GM23338 (cell line): ENCODE measurements around the gene BANP. TPM values are rescaled to one million over a fixed set of nuclear protein-coding genes. Genes with fewer than 3 reads are reported as not detected.
"Not testable (repeated sequence)": the region's sequence is repeated elsewhere in the genome, so short reads cannot be mapped to it uniquely, and the experiment has no call there.

Experiments
- ATAC-seq: fragments of 200-7000 bp; cut with Tn5 transposase; 3 replicates; pipeline ENCODE4 v1.9.1; 2020
- DNase-seq: peaks from one replicate; pipeline ENCODE4 v3.0.0-alpha.2; 2015; ENCODE audit warnings: low spot score
- H2AFZ ChIP-seq: fragments of 200-600 bp; sonication (generic); 2 replicates; pipeline ENCODE4 v1.8.0; 2016; ENCODE audit warnings: antibody characterized with exemption, mild to moderate bottlenecking, moderate library complexity
- H3F3A ChIP-seq: fragments of 200-600 bp; sonication (generic); replicated peaks from 2 replicates; pipeline ENCODE4 v1.8.0; 2017; ENCODE audit warnings: antibody characterized with exemption, mixed run types, low read depth
- H3K27ac ChIP-seq: fragments of 200-600 bp; sonication (generic); 2 replicates; pipeline ENCODE4 v1.6.1; 2016; ENCODE audit warnings: low read depth
- H3K27me3 ChIP-seq: fragments of 200-600 bp; sonication (generic); 2 replicates; pipeline ENCODE4 v1.8.0; 2016; ENCODE audit warnings: mild to moderate bottlenecking, mixed run types, moderate library complexity; ENCODE audit not compliant: insufficient read depth
- H3K36me3 ChIP-seq: fragments of 200-600 bp; sonication (generic); 2 replicates; pipeline ENCODE4 v1.8.0; 2016; ENCODE audit warnings: mild to moderate bottlenecking; ENCODE audit not compliant: insufficient read depth
- H3K4me1 ChIP-seq: fragments of 200-600 bp; sonication (generic); 2 replicates; pipeline ENCODE4 v1.8.0; 2016; ENCODE audit warnings: mild to moderate bottlenecking, moderate library complexity; ENCODE audit not compliant: insufficient read depth
- H3K4me2 ChIP-seq: fragments of 200-600 bp; sonication (generic); 2 replicates; pipeline ENCODE4 v1.7.1; 2017; ENCODE audit warnings: mixed run types
- H3K4me3 ChIP-seq: fragments of 200-600 bp; sonication (generic); 2 replicates; pipeline ENCODE4 v1.6.1; 2016; ENCODE audit warnings: mixed run types
- H3K79me2 ChIP-seq: fragments of 200-600 bp; sonication (generic); replicated peaks from 2 replicates; pipeline ENCODE4 v1.8.0; 2017; ENCODE audit warnings: mild to moderate bottlenecking; ENCODE audit not compliant: insufficient read depth
- H3K9me2 ChIP-seq: fragments of 200-600 bp; sonication (generic); 2 replicates; pipeline ENCODE4 v1.8.0; 2017; ENCODE audit not compliant: insufficient read depth
- H4K20me1 ChIP-seq: fragments of 200-600 bp; sonication (generic); replicated peaks from 2 replicates; pipeline ENCODE4 v1.8.0; 2017; ENCODE audit warnings: mild to moderate bottlenecking; ENCODE audit not compliant: insufficient read depth
- H3K27ac Mint-ChIP-seq: 2 replicates; pipeline ENCODE4 v1.8.0; 2020; ENCODE audit warnings: inconsistent platforms, mild to moderate bottlenecking, moderate library complexity, mixed read lengths
- H3K27me3 Mint-ChIP-seq: 3 replicates; pipeline ENCODE4 v1.8.0; 2022; ENCODE audit warnings: low read depth, mild to moderate bottlenecking, moderate library complexity, mixed read lengths, inconsistent platforms; ENCODE audit not compliant: insufficient read depth, poor library complexity
- H3K36me3 Mint-ChIP-seq: 3 replicates; pipeline ENCODE4 v1.8.0; 2021; ENCODE audit warnings: low read depth, mild to moderate bottlenecking, inconsistent platforms, moderate library complexity, mixed read lengths
- H3K4me1 Mint-ChIP-seq: 3 replicates; pipeline ENCODE4 v1.8.0; 2020; ENCODE audit warnings: mild to moderate bottlenecking, inconsistent platforms, mixed read lengths
- H3K4me3 Mint-ChIP-seq: 3 replicates; pipeline ENCODE4 v1.8.0; 2021; ENCODE audit warnings: moderate library complexity, mild to moderate bottlenecking, inconsistent platforms, mixed read lengths
- H3K9me3 Mint-ChIP-seq: 3 replicates; pipeline ENCODE4 v1.8.0; 2020; ENCODE audit warnings: moderate library complexity, mild to moderate bottlenecking, inconsistent platforms, mixed read lengths
- CREB1 ChIP-seq: fragments of 250-450 bp; sonication (Bioruptor Pico); IDR thresholded peaks from 2 replicates; pipeline ENCODE4 v1.5.0; 2020; ENCODE audit warnings: low read depth, mild to moderate bottlenecking, moderate library complexity
- EZH2phosphoT487 ChIP-seq: fragments of 200-600 bp; sonication (generic); IDR thresholded peaks from one replicate; pipeline ENCODE4 v1.8.1; 2018; ENCODE audit warnings: antibody characterized with exemption; ENCODE audit not compliant: unreplicated experiment
- JUNB ChIP-seq: IDR thresholded peaks from one replicate; pipeline ENCODE4 v1.6.1; 2016; ENCODE audit warnings: antibody characterized with exemption; ENCODE audit not compliant: unreplicated experiment
- NANOG ChIP-seq: IDR thresholded peaks from 2 replicates; pipeline ENCODE4 v1.6.1; 2016; ENCODE audit warnings: antibody characterized with exemption, borderline replicate concordance
- POLR2AphosphoS5 ChIP-seq: IDR thresholded peaks from 2 replicates; pipeline ENCODE4 v1.6.1; 2016; ENCODE audit warnings: antibody characterized with exemption, low read depth
- ZNF114 ChIP-seq: fragments of 250-450 bp; sonication (Bioruptor Pico); IDR thresholded peaks from 2 replicates; pipeline ENCODE4 v1.5.0; 2020; ENCODE audit warnings: mild to moderate bottlenecking, moderate library complexity
- polyA plus RNA-seq: library from polyadenylated mRNA; unstranded; fragments of >200 nt; fragmentation: Nextera tagmentation; extraction: Ambion mirVana; gene quantifications from 2 replicates; pipeline ENCODE4 v1.2.1, GENCODE V29; 2016
- total RNA-seq: library from RNA; depleted of rRNA; stranded (reverse); fragments of >200 nt; shearing (Covaris generic); gene quantifications from 2 replicates; pipeline ENCODE4 v1.2.3, GENCODE V29; 2014
- TF ChIP-seq, protein P1 (sequence below): fragments of 250-450 bp; sonication (Bioruptor Pico); IDR thresholded peaks from 2 replicates; pipeline ENCODE4 v1.5.0; 2020; ENCODE audit warnings: mild to moderate bottlenecking, moderate library complexity
- TF ChIP-seq, protein P2 (sequence below): IDR thresholded peaks from 2 replicates; pipeline ENCODE4 v1.6.1; 2016; ENCODE audit warnings: antibody characterized with exemption
- TF ChIP-seq, protein P3 (sequence below), 2 experiments: fragments of 200-600 bp in 1 of 2; sonication (generic) in 1 of 2; conservative IDR thresholded peaks; 2 replicates each; pipeline versions ENCODE4 v1.5.1 to v1.6.1; 2016 to 2017; ENCODE audit warnings: antibody characterized with exemption in 2 of 2, low read depth in 2 of 2, mild to moderate bottlenecking in 2 of 2, moderate library complexity in 1 of 2

The BANP gene
- total and polyA plus RNA-seq, 2 experiments from 2014 or later, result 22.3 to 48.0 TPM

DNA sequence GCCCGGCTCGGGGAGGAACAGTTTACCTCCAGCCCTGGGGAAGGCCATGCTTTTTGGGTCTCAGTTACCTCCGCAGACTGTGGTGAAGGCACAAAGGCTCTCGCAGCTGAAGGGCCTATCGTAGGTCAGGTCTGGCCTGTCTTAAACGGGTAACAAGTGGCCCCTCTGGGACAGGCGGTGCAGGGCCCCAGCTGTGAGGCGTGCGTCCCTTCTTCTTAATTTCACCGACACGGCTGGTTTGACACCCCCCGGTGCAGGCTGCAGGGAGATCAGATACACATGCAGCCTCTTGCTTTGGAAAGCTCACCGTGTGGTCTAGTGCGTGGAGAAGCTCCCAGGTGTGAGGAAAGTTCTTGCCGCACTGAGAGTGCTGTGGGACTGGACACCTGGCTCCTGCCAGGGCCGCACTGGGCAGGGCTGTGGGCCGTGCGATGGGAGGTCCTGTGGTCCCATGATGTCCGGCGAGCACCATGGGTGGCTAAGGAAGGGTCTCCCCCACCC, 162.4 kb downstream of the BANP start (continued):
- TF ChIP-seq, protein P1, sequence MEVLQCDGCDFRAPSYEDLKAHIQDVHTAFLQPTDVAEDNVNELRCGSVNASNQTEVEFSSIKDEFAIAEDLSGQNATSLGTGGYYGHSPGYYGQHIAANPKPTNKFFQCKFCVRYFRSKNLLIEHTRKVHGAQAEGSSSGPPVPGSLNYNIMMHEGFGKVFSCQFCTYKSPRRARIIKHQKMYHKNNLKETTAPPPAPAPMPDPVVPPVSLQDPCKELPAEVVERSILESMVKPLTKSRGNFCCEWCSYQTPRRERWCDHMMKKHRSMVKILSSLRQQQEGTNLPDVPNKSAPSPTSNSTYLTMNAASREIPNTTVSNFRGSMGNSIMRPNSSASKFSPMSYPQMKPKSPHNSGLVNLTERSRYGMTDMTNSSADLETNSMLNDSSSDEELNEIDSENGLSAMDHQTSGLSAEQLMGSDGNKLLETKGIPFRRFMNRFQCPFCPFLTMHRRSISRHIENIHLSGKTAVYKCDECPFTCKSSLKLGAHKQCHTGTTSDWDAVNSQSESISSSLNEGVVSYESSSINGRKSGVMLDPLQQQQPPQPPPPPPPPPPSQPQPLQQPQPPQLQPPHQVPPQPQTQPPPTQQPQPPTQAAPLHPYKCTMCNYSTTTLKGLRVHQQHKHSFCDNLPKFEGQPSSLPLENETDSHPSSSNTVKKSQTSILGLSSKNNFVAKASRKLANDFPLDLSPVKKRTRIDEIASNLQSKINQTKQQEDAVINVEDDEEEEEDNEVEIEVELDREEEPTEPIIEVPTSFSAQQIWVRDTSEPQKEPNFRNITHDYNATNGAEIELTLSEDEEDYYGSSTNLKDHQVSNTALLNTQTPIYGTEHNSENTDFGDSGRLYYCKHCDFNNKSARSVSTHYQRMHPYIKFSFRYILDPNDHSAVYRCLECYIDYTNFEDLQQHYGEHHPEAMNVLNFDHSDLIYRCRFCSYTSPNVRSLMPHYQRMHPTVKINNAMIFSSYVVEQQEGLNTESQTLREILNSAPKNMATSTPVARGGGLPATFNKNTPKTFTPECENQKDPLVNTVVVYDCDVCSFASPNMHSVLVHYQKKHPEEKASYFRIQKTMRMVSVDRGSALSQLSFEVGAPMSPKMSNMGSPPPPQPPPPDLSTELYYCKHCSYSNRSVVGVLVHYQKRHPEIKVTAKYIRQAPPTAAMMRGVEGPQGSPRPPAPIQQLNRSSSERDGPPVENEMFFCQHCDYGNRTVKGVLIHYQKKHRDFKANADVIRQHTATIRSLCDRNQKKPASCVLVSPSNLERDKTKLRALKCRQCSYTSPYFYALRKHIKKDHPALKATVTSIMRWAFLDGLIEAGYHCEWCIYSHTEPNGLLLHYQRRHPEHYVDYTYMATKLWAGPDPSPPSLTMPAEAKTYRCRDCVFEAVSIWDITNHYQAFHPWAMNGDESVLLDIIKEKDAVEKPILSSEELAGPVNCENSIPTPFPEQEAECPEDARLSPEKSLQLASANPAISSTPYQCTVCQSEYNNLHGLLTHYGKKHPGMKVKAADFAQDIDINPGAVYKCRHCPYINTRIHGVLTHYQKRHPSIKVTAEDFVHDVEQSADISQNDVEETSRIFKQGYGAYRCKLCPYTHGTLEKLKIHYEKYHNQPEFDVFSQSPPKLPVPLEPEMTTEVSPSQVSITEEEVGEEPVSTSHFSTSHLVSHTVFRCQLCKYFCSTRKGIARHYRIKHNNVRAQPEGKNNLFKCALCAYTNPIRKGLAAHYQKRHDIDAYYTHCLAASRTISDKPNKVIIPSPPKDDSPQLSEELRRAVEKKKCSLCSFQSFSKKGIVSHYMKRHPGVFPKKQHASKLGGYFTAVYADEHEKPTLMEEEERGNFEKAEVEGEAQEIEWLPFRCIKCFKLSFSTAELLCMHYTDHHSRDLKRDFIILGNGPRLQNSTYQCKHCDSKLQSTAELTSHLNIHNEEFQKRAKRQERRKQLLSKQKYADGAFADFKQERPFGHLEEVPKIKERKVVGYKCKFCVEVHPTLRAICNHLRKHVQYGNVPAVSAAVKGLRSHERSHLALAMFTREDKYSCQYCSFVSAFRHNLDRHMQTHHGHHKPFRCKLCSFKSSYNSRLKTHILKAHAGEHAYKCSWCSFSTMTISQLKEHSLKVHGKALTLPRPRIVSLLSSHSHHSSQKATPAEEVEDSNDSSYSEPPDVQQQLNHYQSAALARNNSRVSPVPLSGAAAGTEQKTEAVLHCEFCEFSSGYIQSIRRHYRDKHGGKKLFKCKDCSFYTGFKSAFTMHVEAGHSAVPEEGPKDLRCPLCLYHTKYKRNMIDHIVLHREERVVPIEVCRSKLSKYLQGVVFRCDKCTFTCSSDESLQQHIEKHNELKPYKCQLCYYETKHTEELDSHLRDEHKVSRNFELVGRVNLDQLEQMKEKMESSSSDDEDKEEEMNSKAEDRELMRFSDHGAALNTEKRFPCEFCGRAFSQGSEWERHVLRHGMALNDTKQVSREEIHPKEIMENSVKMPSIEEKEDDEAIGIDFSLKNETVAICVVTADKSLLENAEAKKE (CRISPR knock-in tag), result no peak
- TF ChIP-seq, protein P2, sequence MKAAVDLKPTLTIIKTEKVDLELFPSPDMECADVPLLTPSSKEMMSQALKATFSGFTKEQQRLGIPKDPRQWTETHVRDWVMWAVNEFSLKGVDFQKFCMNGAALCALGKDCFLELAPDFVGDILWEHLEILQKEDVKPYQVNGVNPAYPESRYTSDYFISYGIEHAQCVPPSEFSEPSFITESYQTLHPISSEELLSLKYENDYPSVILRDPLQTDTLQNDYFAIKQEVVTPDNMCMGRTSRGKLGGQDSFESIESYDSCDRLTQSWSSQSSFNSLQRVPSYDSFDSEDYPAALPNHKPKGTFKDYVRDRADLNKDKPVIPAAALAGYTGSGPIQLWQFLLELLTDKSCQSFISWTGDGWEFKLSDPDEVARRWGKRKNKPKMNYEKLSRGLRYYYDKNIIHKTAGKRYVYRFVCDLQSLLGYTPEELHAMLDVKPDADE, result no peak
- no peak for TF ChIP-seq ZNF114 (CRISPR knock-in tag)
- TF ChIP-seq EZH2phosphoT487, result no peak
- TF ChIP-seq POLR2AphosphoS5, result no peak
- TF ChIP-seq NANOG, result no peak
- TF ChIP-seq JUNB, result no peak
- no peak for TF ChIP-seq CREB1 (CRISPR knock-in tag)
- TF ChIP-seq, protein P3, sequence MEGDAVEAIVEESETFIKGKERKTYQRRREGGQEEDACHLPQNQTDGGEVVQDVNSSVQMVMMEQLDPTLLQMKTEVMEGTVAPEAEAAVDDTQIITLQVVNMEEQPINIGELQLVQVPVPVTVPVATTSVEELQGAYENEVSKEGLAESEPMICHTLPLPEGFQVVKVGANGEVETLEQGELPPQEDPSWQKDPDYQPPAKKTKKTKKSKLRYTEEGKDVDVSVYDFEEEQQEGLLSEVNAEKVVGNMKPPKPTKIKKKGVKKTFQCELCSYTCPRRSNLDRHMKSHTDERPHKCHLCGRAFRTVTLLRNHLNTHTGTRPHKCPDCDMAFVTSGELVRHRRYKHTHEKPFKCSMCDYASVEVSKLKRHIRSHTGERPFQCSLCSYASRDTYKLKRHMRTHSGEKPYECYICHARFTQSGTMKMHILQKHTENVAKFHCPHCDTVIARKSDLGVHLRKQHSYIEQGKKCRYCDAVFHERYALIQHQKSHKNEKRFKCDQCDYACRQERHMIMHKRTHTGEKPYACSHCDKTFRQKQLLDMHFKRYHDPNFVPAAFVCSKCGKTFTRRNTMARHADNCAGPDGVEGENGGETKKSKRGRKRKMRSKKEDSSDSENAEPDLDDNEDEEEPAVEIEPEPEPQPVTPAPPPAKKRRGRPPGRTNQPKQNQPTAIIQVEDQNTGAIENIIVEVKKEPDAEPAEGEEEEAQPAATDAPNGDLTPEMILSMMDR (conservative IDR thresholded peaks at IDR 0.05; ENCODE audit: low read depth in 2 of 2), result no peak

DNA sequence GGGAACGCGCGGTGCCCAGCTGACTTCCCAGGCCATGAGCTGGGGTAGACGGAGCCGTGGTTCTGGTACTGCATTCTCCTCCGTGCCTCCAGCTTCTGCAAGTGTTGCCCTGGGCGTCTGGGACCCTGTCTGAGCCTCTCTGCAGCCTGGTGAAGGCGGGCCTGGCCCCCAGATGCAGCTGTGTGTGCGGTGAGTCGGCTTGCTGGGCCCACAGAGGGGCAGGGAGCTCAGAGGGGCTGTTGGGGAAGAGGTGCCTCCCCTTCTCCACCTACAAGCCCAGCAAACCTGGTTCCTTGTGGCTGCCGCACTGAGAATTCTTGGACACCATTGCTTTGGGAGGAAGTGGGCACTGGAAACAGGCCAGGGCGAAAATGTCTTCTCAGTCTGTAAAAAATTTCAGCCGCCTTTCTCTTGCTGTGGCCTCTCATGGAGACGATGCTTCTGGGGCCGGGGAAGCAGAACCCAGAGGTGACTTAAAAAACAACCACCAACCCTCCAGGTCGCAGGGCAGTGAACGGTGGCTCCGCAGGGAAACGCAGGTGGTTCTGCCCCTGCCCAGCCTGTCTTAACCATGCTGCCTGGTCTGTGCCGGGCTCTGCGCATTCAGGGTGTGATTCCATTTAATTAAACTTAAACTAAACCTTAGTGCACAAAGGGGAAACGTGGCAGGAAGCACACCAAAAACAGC, 163.5 kb downstream of the BANP start:
- H3K36me3 Mint-ChIP-seq, H3K27ac ChIP-seq, H3K36me3 ChIP-seq, H3F3A ChIP-seq, H3K27me3 ChIP-seq, DNase-seq, ATAC-seq, H3K79me2 ChIP-seq, H3K4me1 ChIP-seq, H2AFZ ChIP-seq, H3K4me3 ChIP-seq, H3K4me2 ChIP-seq, H3K9me2 ChIP-seq, H3K27ac Mint-ChIP-seq, H4K20me1 ChIP-seq, H3K4me3 Mint-ChIP-seq, H3K9me3 Mint-ChIP-seq: not testable (repeated sequence)
- Mint-ChIP-seq H3K4me1 (peaks cover 14% of the 10 kb centered on the region), H3K27me3 (peaks cover 18% of the 10 kb centered on the region)
